Left lung (tissue), 10 donors: ENCODE data around the gene ASB5. TPM values are rescaled to one million over a fixed set of nuclear protein-coding genes. Genes with fewer than 3 reads are reported as not detected.
"Not testable (repeated sequence)": the region's sequence is repeated elsewhere in the genome, so short reads cannot be mapped to it uniquely, and the experiment has no call there.

Source experiments
- ATAC-seq: fragments of 200-7000 bp; cut with Tn5 transposase; one replicate; pipeline ENCODE4 v1.9.1; 2020; ENCODE audit warnings: moderate library complexity
- DNase-seq, 4 donors: peaks; one replicate each; pipeline ENCODE4 v3.0.0-alpha.2; 2013 to 2020
- H3K27ac ChIP-seq, 2 donors: fragments of 200-600 bp; sonication (generic) in 1 of 2; one replicate each; pipeline versions ENCODE4 v1.5.0 to v1.8.0; 2020 to 2021
- H3K27me3 ChIP-seq, 2 donors: fragments of 200-600 bp; sonication (generic) in 1 of 2; one replicate each; pipeline versions ENCODE4 v1.5.0 to v1.8.0; 2020 to 2021
- H3K36me3 ChIP-seq, 2 donors: fragments of 200-600 bp; sonication (generic) in 1 of 2; one replicate each; pipeline versions ENCODE4 v1.5.0 to v1.8.0; 2020 to 2021
- H3K4me1 ChIP-seq, 2 donors: fragments of 200-600 bp; one replicate each; pipeline ENCODE4 v1.8.0; 2021
- H3K4me3 ChIP-seq, 2 donors: fragments of 200-600 bp; sonication (generic) in 1 of 2; one replicate each; pipeline versions ENCODE4 v1.5.0 to v1.8.0; 2020 to 2021; ENCODE audit warnings: mild to moderate bottlenecking in 1 of 2
- H3K9me3 ChIP-seq, 2 donors: fragments of 200-600 bp; sonication (generic) in 1 of 2; one replicate each; pipeline versions ENCODE4 v1.5.0 to v1.8.0; 2020 to 2021
- CTCF ChIP-seq, 2 donors: fragments of 200-600 bp; sonication (generic) in 1 of 2; IDR thresholded peaks; one replicate each; pipeline versions ENCODE4 v1.5.0 to v1.8.0; 2021; ENCODE audit warnings: antibody characterized with exemption in 2 of 2
- intact Hi-C, 2 donors: fragments of 100-400 bp; cut with DNase I; formaldehyde crosslinking; loops; one replicate each; pipeline versions ENCODE4 v1.11.2 to v1.14.2; 2022
- polyA plus RNA-seq, 6 donors: library from polyadenylated mRNA; unstranded; fragments of 120-200 nt; gene quantifications; one replicate each; pipeline ENCODE4 v1.2.1, GENCODE V29; 2013; ENCODE audit not compliant: insufficient read length in 6 of 6
- total RNA-seq, 2 donors: library from RNA; stranded (reverse); fragmentation: NEBNext Ultra II Directional; extraction: Animal tissue kit (Norgen Biotek cat#: 25700); gene quantifications; one replicate each; pipeline ENCODE4 v1.2.1, GENCODE V29; 2021
- donor health status: DM: no; HTN: yes; CAD: no.
- donor health status: DM: no; HTN: no; CAD: no.

The ASB5 gene
- total and polyA plus RNA-seq, 8 donors: 0.18 to 0.28 (median 0.24) TPM; not detected in 3

GRCh38 chr4:176229645-176230044 is 39.4 kb downstream of the ASB5 start:
- ATAC-seq (no peak), DNase-seq (no peak)
- Histone ChIP-seq H3K4me1 (no peaks in the 10 kb centered on the region), H3K36me3 (no peaks in the 10 kb centered on the region), H3K27ac (no peak overlapping the region), H3K9me3 (no peaks in the 10 kb centered on the region), H3K4me3 (no peak overlapping the region), H3K27me3 (no peaks in the 10 kb centered on the region)
- no peak for TF ChIP-seq CTCF (IDR thresholded peaks at IDR 0.05)
- intact Hi-C loops: no loop called here

GRCh38 chr4:176226736-176227135 is 42.3 kb downstream of the ASB5 start:
- Histone ChIP-seq H3K4me3 (no peak overlapping the region), H3K36me3 (no peaks in the 10 kb centered on the region), H3K27me3 (no peaks in the 10 kb centered on the region), H3K4me1 (no peaks in the 10 kb centered on the region), H3K9me3 (no peaks in the 10 kb centered on the region), H3K27ac (no peak overlapping the region)
- DNase-seq (no peak), ATAC-seq (no peak)
- TF ChIP-seq CTCF (IDR thresholded peaks at IDR 0.05): no peak
- intact Hi-C loops: no loop called here

GRCh38 chr4:176223561-176223960 is 45.5 kb downstream of the ASB5 start:
- no peak for TF ChIP-seq CTCF (IDR thresholded peaks at IDR 0.05)
- DNase-seq (no peak), ATAC-seq (no peak)
- Histone ChIP-seq H3K4me3 (no peak overlapping the region), H3K9me3 (no peaks in the 10 kb centered on the region), H3K4me1 (no peaks in the 10 kb centered on the region), H3K27me3 (no peaks in the 10 kb centered on the region), H3K36me3 (no peaks in the 10 kb centered on the region), H3K27ac (no peak overlapping the region)
- intact Hi-C loops: no loop called here

GRCh38 chr4:176222149-176222548 is 46.9 kb downstream of the ASB5 start:
- Histone ChIP-seq H3K9me3 (no peaks in the 10 kb centered on the region), H3K4me3 (no peak overlapping the region), H3K36me3 (no peaks in the 10 kb centered on the region), H3K27ac (no peak overlapping the region), H3K4me1 (no peaks in the 10 kb centered on the region), H3K27me3 (no peaks in the 10 kb centered on the region)
- DNase-seq: no peak
- intact Hi-C loops: no loop called here
- ATAC-seq: no peak
- TF ChIP-seq CTCF (IDR thresholded peaks at IDR 0.05): no peak

GRCh38 chr4:176217510-176217909 is 51.5 kb downstream of the ASB5 start:
- TF ChIP-seq CTCF (IDR thresholded peaks at IDR 0.05): no peak
- DNase-seq (no peak), ATAC-seq (no peak)
- Histone ChIP-seq H3K4me1 (no peaks in the 10 kb centered on the region), H3K36me3 (no peaks in the 10 kb centered on the region), H3K27me3 (no peaks in the 10 kb centered on the region), H3K9me3 (no peaks in the 10 kb centered on the region), H3K27ac (no peak overlapping the region), H3K4me3 (no peak overlapping the region)
- intact Hi-C loops: no loop called here

- intact Hi-C loops, H3K36me3 ChIP-seq, DNase-seq, H3K4me3 ChIP-seq, H3K9me3 ChIP-seq, ATAC-seq, H3K27me3 ChIP-seq, H3K27ac ChIP-seq, H3K4me1 ChIP-seq: not testable (repeated sequence)
These were observed 56.7 kb downstream of the ASB5 start for GRCh38 chr4:176212351-176212750.
